Measurements from ENCODE around the gene S100A9.
A peak's percentile ranks its signal among the peaks of the same experiment; 100 is the strongest.

The S100A9 gene

GRCh38 chr1:153361480-153362109 lies 3.9 kb downstream of the S100A9 start:
- DNase-seq (ENCODE audit: low spot score), result no peak

GRCh38 chr1:153362187-153362775 lies 4.6 kb downstream of the S100A9 start:
- DNase-seq (ENCODE audit: low spot score), result no peak

- no peak for DNase-seq (ENCODE audit: low spot score)
These were observed 6.0 kb downstream of the S100A9 start for GRCh38 chr1:153363641-153364040.

GRCh38 chr1:153364156-153364555 lies 6.5 kb downstream of the S100A9 start:
- DNase-seq (ENCODE audit: low spot score), result no peak

GRCh38 chr1:153364766-153365666 lies 7.4 kb downstream of the S100A9 start:
- DNase-seq (ENCODE audit: low spot score), result no peak

GRCh38 chr1:153365696-153366095 lies 8.0 kb downstream of the S100A9 start:
- no peak for DNase-seq (ENCODE audit: low spot score)

- no peak for DNase-seq (ENCODE audit: low spot score)
These were observed 8.6 kb downstream of the S100A9 start for GRCh38 chr1:153366261-153366660.

GRCh38 chr1:153367090-153367489 lies 9.4 kb downstream of the S100A9 start:
- no peak for DNase-seq (ENCODE audit: low spot score)

- no peak for DNase-seq (ENCODE audit: low spot score)
These were observed 10.8 kb downstream of the S100A9 start for GRCh38 chr1:153368495-153368894.

- no peak for DNase-seq (ENCODE audit: low spot score)
These were observed 12.5 kb downstream of the S100A9 start for GRCh38 chr1:153370146-153370545.

- no peak for DNase-seq (ENCODE audit: low spot score)
These were observed 13.6 kb downstream of the S100A9 start for GRCh38 chr1:153371231-153371630.

GRCh38 chr1:153372571-153372970 lies 14.9 kb downstream of the S100A9 start:
- no peak for DNase-seq (ENCODE audit: low spot score)

- DNase-seq (ENCODE audit: low spot score), result no peak
These were observed 16.4 kb downstream of the S100A9 start for GRCh38 chr1:153374071-153374470.

GRCh38 chr1:153375511-153375910 lies 17.9 kb downstream of the S100A9 start, which contains the start of gene S100A12:
Gene S100A12, minus strand, starts transcription at chr1:153375621. Its CDS starts 1,029 bp downstream, at chr1:153374592.
- DNase-seq (ENCODE audit: low spot score), result no peak

- no peak for DNase-seq (ENCODE audit: low spot score)
These were observed 21.9 kb downstream of the S100A9 start for GRCh38 chr1:153379591-153379990.

GRCh38 chr1:153380711-153381110 lies 23.1 kb downstream of the S100A9 start:
- no peak for DNase-seq (ENCODE audit: low spot score)

GRCh38 chr1:153384958-153385580 lies 27.4 kb downstream of the S100A9 start:
- DNase-seq (ENCODE audit: low spot score), result no peak

- DNase-seq (ENCODE audit: low spot score), result peak; percentile 82
These were observed 28.8 kb downstream of the S100A9 start for GRCh38 chr1:153386500-153386901.

- no peak for DNase-seq (ENCODE audit: low spot score)
These were observed 29.3 kb downstream of the S100A9 start for GRCh38 chr1:153387001-153387400.

- DNase-seq (ENCODE audit: low spot score), result no peak
These were observed 30.1 kb downstream of the S100A9 start for GRCh38 chr1:153387785-153388184.

GRCh38 chr1:153389401-153389800 lies 31.7 kb downstream of the S100A9 start:
- DNase-seq (ENCODE audit: low spot score), result no peak
